Measurements from ENCODE around the gene ARL6IP1.

Gene ARL6IP1

GRCh38 chr16:18801145-18801972 is at the start of gene ARL6IP1:
TSS of gene ARL6IP1 (minus strand) at chr16:18801549. CDS start at chr16:18801466, 83 bp downstream.
- Histone ChIP-seq H3K4me2 (peak within 1 kb of the TSS; percentile 94), H3K4me1 (peaks cover 58% of the 10 kb centered on the region), H4K20me1 (peaks cover 49% of the 10 kb centered on the region), H3K9me3 (peaks cover 5% of the 10 kb centered on the region; the same call in 1 of the 2 replicates), H3K27ac (peak within 1 kb of the TSS; percentile 95), H3K9ac (peak within 1 kb of the TSS; percentile 95), H3K4me3 (peak within 1 kb of the TSS; percentile 92), H3K27me3 (no peaks in the 10 kb centered on the region), H3K36me3 (peaks cover 32% of the 10 kb centered on the region)
- no peak for TF ChIP-seq Cebpa-rat (IDR thresholded peaks at IDR 0.05)

GRCh38 chr16:18846416-18846815 is 45.1 kb upstream of the ARL6IP1 start:
- no peak for TF ChIP-seq Cebpa-rat (IDR thresholded peaks at IDR 0.05)
- Histone ChIP-seq H4K20me1 (peaks cover 31% of the 10 kb centered on the region; the same call in 1 of the 2 replicates), H3K36me3 (peaks cover 92% of the 10 kb centered on the region), H3K4me1 (no peaks in the 10 kb centered on the region), H3K9me3 (no peaks in the 10 kb centered on the region), H3K4me2 (no peak overlapping the region), H3K9ac (no peak overlapping the region), H3K4me3 (no peak overlapping the region), H3K27me3 (no peaks in the 10 kb centered on the region), H3K27ac (no peak overlapping the region)

GRCh38 chr16:18842565-18842964 is 41.2 kb upstream of the ARL6IP1 start:
- Histone ChIP-seq H3K4me1 (no peaks in the 10 kb centered on the region), H3K9ac (no peak overlapping the region), H3K27ac (no peak overlapping the region), H3K4me3 (no peak overlapping the region), H4K20me1 (peaks cover 33% of the 10 kb centered on the region; the same call in 1 of the 2 replicates), H3K9me3 (no peaks in the 10 kb centered on the region), H3K4me2 (no peak overlapping the region), H3K36me3 (peaks cover 90% of the 10 kb centered on the region), H3K27me3 (no peaks in the 10 kb centered on the region)
- TF ChIP-seq Cebpa-rat (IDR thresholded peaks at IDR 0.05), result no peak

- no peak overlapping the region for H3K4me3 ChIP-seq
- H3K36me3 ChIP-seq, result peaks cover 90% of the 10 kb centered on the region
- H3K4me1 ChIP-seq, result no peaks in the 10 kb centered on the region
- no peak for TF ChIP-seq Cebpa-rat (IDR thresholded peaks at IDR 0.05)
- H3K4me2 ChIP-seq, result no peak overlapping the region
- H3K9me3 ChIP-seq, result no peaks in the 10 kb centered on the region
- no peaks in the 10 kb centered on the region for H3K27me3 ChIP-seq
- H3K9ac ChIP-seq, result no peak overlapping the region
- peaks cover 33% of the 10 kb centered on the region; the same call in 1 of the 2 replicates for H4K20me1 ChIP-seq
- H3K27ac ChIP-seq, result no peak overlapping the region
Measured at GRCh38 chr16:18841833-18842525, 40.6 kb upstream of the ARL6IP1 start.

GRCh38 chr16:18839555-18839954 is 38.2 kb upstream of the ARL6IP1 start:
- Histone ChIP-seq H3K27ac (no peak overlapping the region), H3K4me1 (no peaks in the 10 kb centered on the region), H3K36me3 (peaks cover 90% of the 10 kb centered on the region), H3K9ac (no peak overlapping the region), H3K4me2 (no peak overlapping the region), H3K27me3 (no peaks in the 10 kb centered on the region), H3K9me3 (no peaks in the 10 kb centered on the region), H3K4me3 (no peak overlapping the region), H4K20me1 (peaks cover 21% of the 10 kb centered on the region; the same call in 1 of the 2 replicates)
- TF ChIP-seq Cebpa-rat (IDR thresholded peaks at IDR 0.05), result no peak

- H3K4me2 ChIP-seq, result no peak overlapping the region
- no peaks in the 10 kb centered on the region for H3K4me1 ChIP-seq
- H4K20me1 ChIP-seq, result peaks cover 5% of the 10 kb centered on the region; the same call in 1 of the 2 replicates
- peaks cover 94% of the 10 kb centered on the region for H3K36me3 ChIP-seq
- TF ChIP-seq Cebpa-rat (IDR thresholded peaks at IDR 0.05), result no peak
- H3K27me3 ChIP-seq, result no peaks in the 10 kb centered on the region
- no peak overlapping the region for H3K4me3 ChIP-seq
- no peak overlapping the region for H3K27ac ChIP-seq
- H3K9me3 ChIP-seq, result no peaks in the 10 kb centered on the region
- no peak overlapping the region for H3K9ac ChIP-seq
Measured at GRCh38 chr16:18836702-18837101, 35.4 kb upstream of the ARL6IP1 start.

GRCh38 chr16:18834864-18835263 is 33.5 kb upstream of the ARL6IP1 start:
- TF ChIP-seq Cebpa-rat (IDR thresholded peaks at IDR 0.05), result no peak
- no peaks in the 10 kb centered on the region for H3K4me1 ChIP-seq
- H4K20me1 ChIP-seq, result no peaks in the 10 kb centered on the region
- no peak overlapping the region for H3K9ac ChIP-seq
- no peak overlapping the region for H3K27ac ChIP-seq
- no peaks in the 10 kb centered on the region for H3K27me3 ChIP-seq
- no peak overlapping the region for H3K4me2 ChIP-seq
- H3K36me3 ChIP-seq, result peaks cover 95% of the 10 kb centered on the region
- no peak overlapping the region for H3K4me3 ChIP-seq
- H3K9me3 ChIP-seq, result no peaks in the 10 kb centered on the region

GRCh38 chr16:18833707-18834505 is 32.6 kb upstream of the ARL6IP1 start:
- H3K27me3 ChIP-seq, result no peaks in the 10 kb centered on the region
- no peak overlapping the region for H3K27ac ChIP-seq
- H3K9me3 ChIP-seq, result 0 out of 2 replicates have a peak, but pooled peaks cover 5% of the 10 kb centered on the region
- H3K4me3 ChIP-seq, result no peak overlapping the region
- no peak for TF ChIP-seq Cebpa-rat (IDR thresholded peaks at IDR 0.05)
- no peaks in the 10 kb centered on the region for H3K4me1 ChIP-seq
- H3K4me2 ChIP-seq, result no peak overlapping the region
- H3K9ac ChIP-seq, result no peak overlapping the region
- H4K20me1 ChIP-seq, result no peaks in the 10 kb centered on the region
- H3K36me3 ChIP-seq, result peaks cover 95% of the 10 kb centered on the region

GRCh38 chr16:18832613-18833012 is 31.3 kb upstream of the ARL6IP1 start:
- Histone ChIP-seq H3K27ac (no peak overlapping the region), H3K4me2 (no peak overlapping the region), H4K20me1 (no peaks in the 10 kb centered on the region), H3K9me3 (peaks cover 14% of the 10 kb centered on the region; the same call in 1 of the 2 replicates), H3K36me3 (peaks cover 95% of the 10 kb centered on the region), H3K4me1 (no peaks in the 10 kb centered on the region), H3K27me3 (no peaks in the 10 kb centered on the region), H3K4me3 (no peak overlapping the region), H3K9ac (no peak overlapping the region)
- no peak for TF ChIP-seq Cebpa-rat (IDR thresholded peaks at IDR 0.05)
